ENCODE results near the gene MIR17HG. TPM values are rescaled to one million over a fixed set of nuclear protein-coding genes. Genes with fewer than 3 reads are reported as not detected.

Gene MIR17HG
- total RNA-seq, 2 donors from 2014 or later, result 22.8 to 23.0 TPM

DNA sequence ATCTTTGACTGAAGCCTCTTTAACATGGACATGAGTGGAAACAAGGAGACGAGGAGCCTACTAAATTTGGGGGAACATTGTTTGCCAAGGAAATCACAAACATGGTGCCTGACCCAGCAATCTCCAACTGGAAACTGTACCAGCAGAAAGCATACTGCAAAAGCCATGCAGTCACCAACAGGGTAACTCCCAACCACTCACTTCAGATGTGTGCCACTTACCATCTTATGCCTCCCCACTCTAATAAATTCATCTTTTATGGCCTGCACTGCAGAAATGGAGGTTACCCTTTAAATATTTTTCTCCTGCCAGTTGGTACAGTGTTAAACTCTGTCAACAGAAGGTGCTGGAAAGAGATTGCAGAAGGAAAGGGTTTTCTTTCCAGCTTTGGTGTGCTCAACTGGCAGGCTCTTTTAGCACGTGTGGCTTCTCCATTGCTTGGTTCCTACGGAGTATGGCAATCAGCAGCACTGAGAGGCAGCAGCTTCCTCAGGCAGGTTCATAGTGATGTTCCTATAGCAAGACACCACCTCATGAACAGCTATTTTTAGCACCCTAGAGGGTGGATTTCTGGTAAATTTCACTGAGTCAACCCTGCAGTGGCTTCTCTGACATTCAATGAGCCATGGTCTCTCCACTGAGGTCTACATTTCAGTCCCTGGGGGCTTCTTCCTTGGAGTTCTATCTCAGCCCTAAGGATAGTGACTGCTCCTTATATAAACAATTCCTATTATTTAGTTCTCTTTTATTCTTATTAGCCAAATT is 21.4 kb downstream of the MIR17HG start:
- H3K27me3 ChIP-seq (ENCODE audit: control insufficient read depth, insufficient read depth, low read length, poor library complexity, severe bottlenecking), result no peaks in the 10 kb centered on the region
- H3K36me3 ChIP-seq (ENCODE audit: control insufficient read depth, insufficient read depth, low read length), result peaks cover 3% of the 10 kb centered on the region
- WGBS, 2 experiments (ENCODE audit: insufficient coverage in 1 of 2, insufficient read length in 1 of 2), result 92% methylated on average over 3 of the region's 3 CpGs; no CpG with 5 or more reads in 1 of the 2 experiments
- Mint-ChIP-seq H3K4me1 (peaks cover 9% of the 10 kb centered on the region), H3K36me3 (ENCODE audit: low read depth) (peaks cover 3% of the 10 kb centered on the region), H3K9me3 (no peaks in the 10 kb centered on the region), H3K4me3 (no peak overlapping the region), H3K27me3 (ENCODE audit: insufficient read depth) (no peaks in the 10 kb centered on the region), H3K27ac (no peak overlapping the region)
- no peaks in the 10 kb centered on the region for H3K9me3 ChIP-seq (ENCODE audit: control insufficient read depth, low read length)
- no peak overlapping the region for H3K9ac ChIP-seq (ENCODE audit: extremely low read depth, low read length, poor library complexity, severe bottlenecking)
- TF ChIP-seq CTCF (conservative IDR thresholded peaks at IDR 0.05), result no peak
- H3K4me3 ChIP-seq (ENCODE audit: low read length), result no peak overlapping the region
- DNase-seq, result no peak
- H3K27ac ChIP-seq (ENCODE audit: low read depth, low read length), result no peak overlapping the region
- H3K4me1 ChIP-seq (ENCODE audit: control insufficient read depth, insufficient read depth, low read length), result no peaks in the 10 kb centered on the region

DNA sequence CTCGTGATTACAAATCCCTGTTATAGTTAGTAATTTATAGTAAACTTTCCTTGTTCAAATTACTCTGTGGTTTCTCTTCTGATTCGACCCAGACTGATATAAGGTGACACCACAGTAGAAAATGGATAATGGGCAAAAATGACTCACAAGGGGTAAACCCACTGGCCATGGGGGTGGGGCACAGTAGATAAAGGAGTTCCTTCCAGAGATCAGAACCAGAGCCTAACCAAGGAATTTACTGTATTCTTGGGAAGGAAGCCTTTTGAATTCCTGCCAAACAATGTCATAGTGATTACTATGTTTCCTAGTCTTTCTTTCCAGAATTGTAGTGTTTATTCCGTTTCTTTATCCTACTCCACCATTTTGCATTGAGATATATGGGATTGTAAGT is 21.9 kb downstream of the MIR17HG start:
- H3K4me3 Mint-ChIP-seq, result no peak overlapping the region
- no peak overlapping the region for H3K27ac ChIP-seq (ENCODE audit: low read depth, low read length)
- no peak for TF ChIP-seq CTCF (conservative IDR thresholded peaks at IDR 0.05)
- H3K9ac ChIP-seq (ENCODE audit: extremely low read depth, low read length, poor library complexity, severe bottlenecking), result no peak overlapping the region
- no peak overlapping the region for H3K27ac Mint-ChIP-seq
- H3K9me3 ChIP-seq (ENCODE audit: control insufficient read depth, low read length), result no peaks in the 10 kb centered on the region
- peaks cover 3% of the 10 kb centered on the region for H3K36me3 Mint-ChIP-seq (ENCODE audit: low read depth)
- DNase-seq, result no peak
- peaks cover 9% of the 10 kb centered on the region for H3K4me1 Mint-ChIP-seq
- no peaks in the 10 kb centered on the region for H3K27me3 ChIP-seq (ENCODE audit: control insufficient read depth, insufficient read depth, low read length, poor library complexity, severe bottlenecking)
- WGBS, 2 experiments (ENCODE audit: insufficient coverage in 1 of 2, insufficient read length in 1 of 2), result 95% methylated on average over 1 of the region's 3 CpGs; no CpG with 5 or more reads in 1 of the 2 experiments
- H3K4me1 ChIP-seq (ENCODE audit: control insufficient read depth, insufficient read depth, low read length), result no peaks in the 10 kb centered on the region
- H3K4me3 ChIP-seq (ENCODE audit: low read length), result no peak overlapping the region
- no peaks in the 10 kb centered on the region for H3K27me3 Mint-ChIP-seq (ENCODE audit: insufficient read depth)
- no peaks in the 10 kb centered on the region for H3K36me3 ChIP-seq (ENCODE audit: control insufficient read depth, insufficient read depth, low read length)
- no peaks in the 10 kb centered on the region for H3K9me3 Mint-ChIP-seq

- Histone ChIP-seq H3K9me3 (ENCODE audit: control insufficient read depth, low read length) (no peaks in the 10 kb centered on the region), H3K36me3 (ENCODE audit: control insufficient read depth, insufficient read depth, low read length) (no peaks in the 10 kb centered on the region), H3K4me3 (ENCODE audit: low read length) (no peak overlapping the region), H3K27ac (ENCODE audit: low read depth, low read length) (no peak overlapping the region), H3K4me1 (ENCODE audit: control insufficient read depth, insufficient read depth, low read length) (no peaks in the 10 kb centered on the region), H3K9ac (ENCODE audit: extremely low read depth, low read length, poor library complexity, severe bottlenecking) (no peak overlapping the region), H3K27me3 (ENCODE audit: control insufficient read depth, insufficient read depth, low read length, poor library complexity, severe bottlenecking) (no peaks in the 10 kb centered on the region)
- WGBS, 2 experiments (ENCODE audit: insufficient coverage in 1 of 2, insufficient read length in 1 of 2), result 75 to 100% methylated on average over 2 of the region's 2 CpGs
- TF ChIP-seq CTCF (conservative IDR thresholded peaks at IDR 0.05), result no peak
- peaks cover 14% of the 10 kb centered on the region for H3K4me1 Mint-ChIP-seq
- no peak for DNase-seq
- no peak overlapping the region for H3K4me3 Mint-ChIP-seq
- no peaks in the 10 kb centered on the region for H3K9me3 Mint-ChIP-seq
- H3K36me3 Mint-ChIP-seq (ENCODE audit: low read depth), result no peaks in the 10 kb centered on the region
- no peak overlapping the region for H3K27ac Mint-ChIP-seq
- H3K27me3 Mint-ChIP-seq (ENCODE audit: insufficient read depth), result no peaks in the 10 kb centered on the region
Observed at GRCh38 chr13:91370501-91370900, 23.0 kb downstream of the MIR17HG start.
